KG1 (cell line): ENCODE results near the gene SH2D4B.

Experiments
- DNase-seq: peaks from one replicate; lab custom pipeline; 2025; lab: John Stamatoyannopoulos, UW

SH2D4B gene

DNA sequence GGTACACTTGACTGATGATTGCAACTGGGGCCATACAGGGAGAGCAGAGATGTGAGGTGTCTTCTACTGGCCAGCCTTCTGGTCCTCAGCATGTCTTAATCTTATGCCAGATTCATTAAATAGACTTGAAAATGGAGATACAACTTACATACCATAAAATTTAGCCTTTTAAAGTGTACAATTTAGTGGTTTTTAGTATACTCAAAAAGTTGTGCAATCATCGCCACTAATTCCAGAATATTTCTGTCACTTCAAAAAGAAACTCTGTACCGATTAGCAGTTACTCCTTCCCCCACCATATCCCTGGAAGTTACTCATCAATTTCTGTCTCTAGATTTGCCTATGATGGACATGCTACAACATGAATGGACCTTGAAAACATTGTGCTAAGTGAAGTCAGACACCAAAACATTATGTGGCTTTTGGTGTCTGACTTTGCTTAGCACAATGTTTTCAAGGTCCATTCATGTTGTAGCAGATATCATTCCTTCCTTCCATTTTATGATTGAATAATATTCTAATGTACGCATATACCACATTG is 53.0 kb downstream of the SH2D4B start:
- no peak for DNase-seq

- peak; percentile 42 for DNase-seq
These were observed 58.9 kb downstream of the SH2D4B start for GRCh38 chr10:80596391-80597257.

DNA sequence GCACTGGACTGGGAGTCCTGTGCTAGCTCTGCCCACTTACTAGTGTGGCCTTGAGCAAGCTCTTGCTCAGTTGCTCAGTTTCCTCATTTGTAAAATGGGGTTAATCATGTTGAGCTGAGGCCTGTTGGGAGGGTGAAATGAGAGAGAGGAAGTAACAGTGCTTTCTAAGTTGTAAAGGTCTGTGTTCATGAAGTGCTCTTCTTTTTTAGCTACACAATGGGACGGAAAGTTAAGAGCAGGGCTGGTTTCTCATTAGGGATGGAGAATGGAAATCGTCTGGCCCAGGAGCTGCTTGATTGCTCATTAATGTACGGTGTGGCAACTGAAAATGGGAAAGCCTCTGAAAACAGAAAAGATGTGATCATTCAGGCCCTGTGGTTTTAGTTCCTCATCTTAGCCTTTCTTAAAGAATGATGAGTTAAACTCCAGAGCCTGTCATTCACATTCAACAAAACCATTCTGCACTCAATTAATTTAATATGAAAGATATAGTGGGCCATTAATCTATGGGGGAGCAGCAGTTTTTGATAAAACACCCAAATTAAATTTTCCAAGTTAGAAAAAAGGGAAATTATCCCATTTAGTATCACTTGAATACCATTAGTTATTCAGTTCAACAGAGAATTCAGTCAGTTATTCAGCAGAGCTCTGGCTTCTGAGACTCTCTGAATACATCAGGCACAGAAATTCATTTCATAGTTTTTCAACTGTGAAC is 60.5 kb downstream of the SH2D4B start:
- DNase-seq: peak; percentile 12

DNA sequence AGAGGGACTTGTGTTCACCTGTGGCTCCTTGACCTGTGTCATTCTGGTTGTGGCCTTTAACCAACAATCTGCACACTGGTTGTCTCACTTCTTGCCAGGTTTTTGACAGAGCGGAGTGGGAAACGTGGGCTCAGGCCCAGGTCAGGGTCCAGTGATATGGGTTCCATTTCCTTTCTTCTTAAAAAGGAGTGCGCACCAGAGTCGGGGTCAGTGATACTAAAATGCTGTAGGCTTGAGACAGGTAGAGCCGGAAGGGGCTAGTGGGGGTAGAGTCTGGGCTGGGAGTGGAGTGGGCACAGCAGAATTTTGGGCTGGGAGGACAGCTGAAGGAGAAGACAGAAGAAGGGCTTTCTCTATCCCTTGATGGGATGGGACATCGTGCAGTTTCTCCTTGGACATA is 61.2 kb downstream of the SH2D4B start:
- no peak for DNase-seq

- DNase-seq: peak; percentile 39
These were observed 61.7 kb downstream of the SH2D4B start for GRCh38 chr10:80599424-80599847.

DNA sequence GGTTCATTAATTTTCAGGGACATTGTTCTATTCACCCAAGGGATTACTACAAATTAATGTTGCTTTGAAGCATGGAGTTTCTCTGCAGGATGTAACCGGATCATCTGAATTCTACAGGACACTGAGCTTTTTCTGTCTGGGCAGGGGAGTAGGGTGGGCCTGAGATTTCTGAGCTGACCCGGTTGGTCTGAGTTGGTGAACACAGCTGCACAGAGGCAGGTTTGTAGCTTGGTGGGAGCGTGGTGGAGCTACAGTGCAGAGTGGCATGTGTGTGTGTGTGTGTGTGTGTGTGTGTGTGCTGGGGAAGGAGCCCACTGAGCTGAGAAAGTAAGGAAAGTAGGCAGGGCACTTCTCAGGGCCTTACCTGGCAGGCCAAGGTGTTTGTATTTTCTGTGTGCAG is 62.6 kb downstream of the SH2D4B start:
- no peak for DNase-seq

GRCh38 chr10:80602881-80603280 is 65.2 kb downstream of the SH2D4B start:
- no peak for DNase-seq

- no peak for DNase-seq
These were observed 65.8 kb downstream of the SH2D4B start for GRCh38 chr10:80603516-80603915.

DNA sequence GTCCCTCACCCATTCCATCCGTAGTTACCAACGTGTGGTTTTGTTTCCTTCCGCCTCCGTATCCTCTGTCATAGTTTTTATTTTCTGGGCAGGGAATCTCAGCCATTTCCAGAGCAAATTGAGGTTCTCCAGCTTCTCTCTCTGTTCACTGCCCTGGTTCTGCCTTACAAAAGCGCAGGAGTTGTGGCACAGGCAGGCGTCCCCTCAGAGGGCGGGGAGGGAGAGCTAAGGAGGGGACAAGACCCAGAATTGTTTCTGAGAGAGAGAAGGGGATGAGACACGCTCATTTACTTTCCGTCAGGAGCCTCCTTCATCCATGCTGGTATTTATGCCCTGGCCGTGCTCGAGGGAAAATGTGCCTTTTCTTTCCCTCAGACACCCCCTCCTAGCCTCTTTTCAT is 71.0 kb downstream of the SH2D4B start:
- no peak for DNase-seq

DNA sequence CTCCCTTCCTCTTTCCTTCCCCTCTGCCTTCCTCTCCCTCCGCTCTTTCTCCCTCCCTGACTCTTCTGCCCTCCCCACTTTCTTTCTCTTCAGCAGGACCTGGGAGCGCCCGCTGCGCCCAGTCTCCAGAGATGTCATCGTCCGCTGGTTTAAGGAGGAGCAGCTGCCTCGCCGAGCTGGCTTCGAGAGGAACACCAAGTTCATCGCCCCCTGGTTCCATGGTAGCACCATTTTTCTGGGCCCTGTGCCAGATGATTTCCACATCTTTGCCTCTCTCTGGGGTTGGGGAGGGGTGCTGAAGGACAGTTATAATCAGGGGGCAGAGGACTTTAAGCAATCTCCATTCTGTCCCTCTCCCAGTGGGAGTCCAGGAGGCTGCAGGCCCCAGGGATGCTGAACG is 71.6 kb downstream of the SH2D4B start:
- DNase-seq: no peak

DNA sequence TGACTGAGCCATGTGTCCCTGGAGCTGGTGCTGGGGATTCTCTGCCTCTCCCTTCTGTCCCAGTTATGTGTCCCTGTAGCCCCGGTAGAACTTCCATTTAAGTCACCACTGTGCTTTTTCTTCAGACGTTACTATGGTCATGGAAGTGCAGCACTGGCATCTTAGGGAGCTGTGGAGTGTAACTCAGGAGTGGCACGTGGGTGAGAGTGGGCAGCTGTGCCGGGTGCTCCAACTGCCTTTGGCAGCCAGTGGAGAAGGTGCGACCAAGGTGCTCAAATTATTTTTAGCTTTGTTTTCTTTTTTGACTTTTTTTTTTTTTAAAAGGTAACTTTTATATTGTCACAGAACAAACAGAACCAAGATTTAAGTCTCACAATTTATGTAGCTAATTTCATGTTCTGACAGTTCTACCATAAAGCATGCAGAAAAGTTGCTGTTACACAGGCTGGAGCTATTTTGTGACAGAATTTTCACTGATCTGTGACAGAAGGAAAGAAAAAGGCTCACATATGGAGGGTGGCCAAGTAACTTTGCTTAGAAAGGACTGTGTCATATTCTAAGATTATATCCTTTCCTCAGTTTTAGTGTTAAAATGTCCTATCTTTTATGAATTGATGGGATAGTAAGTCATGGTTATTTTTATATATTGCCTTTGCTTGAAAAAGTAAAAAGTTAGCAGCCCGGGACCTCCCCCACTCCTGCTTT is 73.9 kb downstream of the SH2D4B start:
- DNase-seq: no peak

DNA sequence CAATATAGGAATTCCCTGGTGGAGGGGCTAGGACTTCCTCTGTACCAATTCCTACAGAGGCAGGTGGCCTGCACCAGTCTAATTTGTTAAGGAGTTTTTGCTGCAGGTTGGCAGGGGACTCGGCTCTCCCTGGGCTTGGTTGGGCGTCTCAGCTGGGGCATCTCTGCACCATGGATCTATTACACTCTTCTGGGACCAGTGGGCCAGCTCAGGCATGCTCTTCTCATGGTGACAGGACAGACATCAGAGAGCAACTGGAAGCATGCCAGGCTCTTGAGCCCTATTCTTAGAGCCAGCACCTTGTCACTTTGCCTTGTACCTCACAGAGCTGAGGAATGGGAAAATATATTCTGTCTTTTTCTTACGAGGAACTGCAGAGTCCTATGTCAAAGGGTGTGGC is 74.6 kb downstream of the SH2D4B start:
- no peak for DNase-seq

DNA sequence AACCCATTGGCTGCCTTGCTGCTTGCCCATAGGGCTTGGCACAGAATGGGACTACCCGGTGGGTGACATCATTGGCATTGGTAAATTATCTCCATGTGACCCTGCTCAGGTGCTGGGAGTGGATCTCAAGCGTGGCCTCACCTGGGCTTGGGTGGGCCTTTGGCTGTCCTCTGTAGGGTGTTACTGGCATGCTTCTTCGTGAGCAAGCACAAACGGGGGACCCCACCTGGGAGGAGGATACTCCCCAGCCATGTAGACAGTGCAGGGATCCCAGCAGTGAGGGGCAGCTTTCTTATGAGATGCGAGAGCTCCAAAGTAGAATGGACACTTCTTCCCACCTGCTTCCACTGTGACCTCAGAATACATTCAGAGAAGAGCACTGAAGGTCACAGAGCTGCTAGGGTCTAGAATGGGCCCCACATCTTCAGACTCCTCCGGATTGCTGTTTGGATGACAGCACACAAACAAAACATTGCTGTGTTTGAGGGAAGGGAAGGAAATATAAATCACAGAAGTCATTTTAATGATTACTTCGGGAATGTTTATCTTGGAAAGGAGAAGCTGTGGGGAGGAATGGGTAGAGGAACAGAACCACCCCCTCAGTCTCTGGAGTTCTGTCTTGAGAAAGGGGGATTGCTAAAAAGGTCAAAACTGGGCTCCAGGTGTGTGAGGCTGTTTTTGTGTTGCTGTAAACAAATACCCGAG is 75.9 kb downstream of the SH2D4B start:
- no peak for DNase-seq

- no peak for DNase-seq
These were observed 77.1 kb downstream of the SH2D4B start for GRCh38 chr10:80614576-80615416.

DNA sequence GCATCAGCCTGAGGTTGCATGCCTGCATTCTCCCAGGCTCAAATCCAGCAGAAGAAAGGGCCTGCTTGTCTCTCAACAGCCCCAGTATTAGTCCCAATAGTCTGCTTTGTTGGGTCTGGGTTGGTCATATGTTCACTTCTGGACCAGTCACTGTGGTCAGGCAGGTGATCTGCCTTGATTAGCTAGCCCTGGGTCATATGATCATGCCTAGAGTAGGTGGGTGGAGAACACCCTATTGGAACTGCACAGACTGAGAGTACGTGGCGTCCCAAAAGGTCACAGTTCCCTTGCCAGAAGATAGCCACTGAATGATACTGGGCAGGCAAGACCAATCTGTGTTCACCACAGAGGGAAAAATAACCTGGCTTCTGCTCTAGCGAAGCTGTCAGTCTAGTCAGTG is 80.1 kb downstream of the SH2D4B start:
- no peak for DNase-seq

DNA sequence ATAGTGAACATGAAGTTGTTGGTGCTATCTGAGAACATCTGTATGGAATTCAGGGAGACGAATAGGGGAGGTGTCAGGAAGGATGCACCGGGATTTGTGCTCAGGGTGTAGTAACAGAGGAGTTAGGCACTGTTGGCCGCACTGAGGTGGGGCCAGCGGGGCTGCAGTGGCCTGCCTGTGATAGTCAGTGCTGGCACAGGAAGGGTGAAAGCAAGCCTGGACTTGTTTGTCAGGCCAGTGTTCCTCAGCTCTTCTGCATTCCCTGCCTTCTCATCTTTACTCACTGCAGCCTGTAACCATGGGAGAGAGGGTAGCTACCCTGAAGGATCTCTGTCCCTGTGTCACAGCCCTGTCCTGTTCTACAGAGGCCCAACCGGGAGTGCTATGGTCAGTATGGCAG is 81.3 kb downstream of the SH2D4B start:
- no peak for DNase-seq

GRCh38 chr10:80622153-80622552 is 84.5 kb downstream of the SH2D4B start:
- no peak for DNase-seq

GRCh38 chr10:80630324-80630723 is 92.6 kb downstream of the SH2D4B start:
- DNase-seq: no peak

- no peak for DNase-seq
These were observed 95.0 kb downstream of the SH2D4B start for GRCh38 chr10:80632742-80633141.

DNA sequence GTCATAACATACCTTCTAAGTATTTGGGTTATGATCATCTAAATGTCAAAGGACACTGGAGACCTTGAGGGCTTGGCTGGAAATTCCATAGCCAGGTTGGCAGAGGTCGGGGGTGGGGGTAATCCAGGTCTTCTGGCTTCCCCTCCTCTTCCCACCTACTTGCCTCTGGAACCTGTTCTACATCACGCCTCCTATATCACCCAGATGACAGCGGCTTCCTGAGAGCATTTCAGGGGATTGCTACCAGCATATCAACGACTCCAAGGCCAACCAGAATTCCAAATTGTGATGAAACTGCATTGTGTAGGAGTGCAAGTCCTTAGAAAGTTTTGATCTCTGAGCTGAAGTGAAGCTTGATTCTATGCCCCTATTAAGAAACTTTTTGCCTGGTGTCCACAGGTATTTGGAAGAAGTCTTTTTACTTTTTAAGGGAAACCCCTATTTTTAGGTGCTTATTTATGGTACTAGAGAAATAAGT is 95.7 kb downstream of the SH2D4B start:
- DNase-seq: no peak

GRCh38 chr10:80633910-80634309 is 96.2 kb downstream of the SH2D4B start:
- no peak for DNase-seq
